ENCODE results near the gene CXCR6. TPM values are rescaled to one million over a fixed set of nuclear protein-coding genes. Genes with fewer than 3 reads are reported as not detected.

CXCR6 gene
- polyA plus RNA-seq, 1 donor, result 0.28 TPM

GRCh38 chr3:45922039-45922326 lies 21.3 kb upstream of the CXCR6 start:
- DNase-seq (ENCODE audit: low read depth), result no peak

GRCh38 chr3:45922950-45923590 lies 20.2 kb upstream of the CXCR6 start:
- DNase-seq (ENCODE audit: low read depth), result no peak

GRCh38 chr3:45923755-45924154 lies 19.5 kb upstream of the CXCR6 start:
- DNase-seq (ENCODE audit: low read depth), result no peak

GRCh38 chr3:45927881-45928280 lies 15.4 kb upstream of the CXCR6 start:
- DNase-seq (ENCODE audit: low read depth), result no peak

GRCh38 chr3:45929042-45929679 lies 14.1 kb upstream of the CXCR6 start:
- DNase-seq (ENCODE audit: low read depth), result no peak

- no peak for DNase-seq (ENCODE audit: low read depth)
Observed at GRCh38 chr3:45931496-45931895, 11.8 kb upstream of the CXCR6 start.

- no peak for DNase-seq (ENCODE audit: low read depth)
Observed at GRCh38 chr3:45932112-45932511, 11.2 kb upstream of the CXCR6 start.

- no peak for DNase-seq (ENCODE audit: low read depth)
Observed at GRCh38 chr3:45933591-45933990, 9.7 kb upstream of the CXCR6 start.

GRCh38 chr3:45936261-45936660 lies 7.0 kb upstream of the CXCR6 start:
- DNase-seq (ENCODE audit: low read depth), result no peak

GRCh38 chr3:45937206-45938042 lies 5.8 kb upstream of the CXCR6 start:
- DNase-seq (ENCODE audit: low read depth), result no peak

- no peak for DNase-seq (ENCODE audit: low read depth)
Observed at GRCh38 chr3:45938043-45938435, 5.2 kb upstream of the CXCR6 start.

GRCh38 chr3:45938864-45939263 lies 4.4 kb upstream of the CXCR6 start:
- DNase-seq (ENCODE audit: low read depth), result peak; percentile 83

GRCh38 chr3:45939341-45939771 lies 3.9 kb upstream of the CXCR6 start:
- no peak for DNase-seq (ENCODE audit: low read depth)

- DNase-seq (ENCODE audit: low read depth), result no peak
Observed at GRCh38 chr3:45940004-45940780, 3.1 kb upstream of the CXCR6 start.

GRCh38 chr3:45940781-45941365 lies 2.4 kb upstream of the CXCR6 start:
- DNase-seq (ENCODE audit: low read depth), result no peak

- DNase-seq (ENCODE audit: low read depth), result no peak
Observed at GRCh38 chr3:45942051-45942825, 1.0 kb upstream of the CXCR6 start.

GRCh38 chr3:45944830-45945620 lies 1.8 kb downstream of the CXCR6 start:
- no peak for DNase-seq (ENCODE audit: low read depth)

GRCh38 chr3:45946307-45946706 lies 3.0 kb downstream of the CXCR6 start:
- no peak for DNase-seq (ENCODE audit: low read depth)

- DNase-seq (ENCODE audit: low read depth), result no peak
Observed at GRCh38 chr3:45946875-45947274, 3.6 kb downstream of the CXCR6 start.

- no peak for DNase-seq (ENCODE audit: low read depth)
Observed at GRCh38 chr3:45947361-45947760, 4.1 kb downstream of the CXCR6 start.

Data from forelimb muscle (tissue), 1 donor.